ENCODE results near the gene HSPG2.
A peak's percentile ranks its signal among the peaks of the same experiment; 100 is the strongest.

HSPG2 gene

GRCh38 chr1:21916447-21917238 is 20.5 kb downstream of the HSPG2 start:
- TF ChIP-seq, protein P1, sequence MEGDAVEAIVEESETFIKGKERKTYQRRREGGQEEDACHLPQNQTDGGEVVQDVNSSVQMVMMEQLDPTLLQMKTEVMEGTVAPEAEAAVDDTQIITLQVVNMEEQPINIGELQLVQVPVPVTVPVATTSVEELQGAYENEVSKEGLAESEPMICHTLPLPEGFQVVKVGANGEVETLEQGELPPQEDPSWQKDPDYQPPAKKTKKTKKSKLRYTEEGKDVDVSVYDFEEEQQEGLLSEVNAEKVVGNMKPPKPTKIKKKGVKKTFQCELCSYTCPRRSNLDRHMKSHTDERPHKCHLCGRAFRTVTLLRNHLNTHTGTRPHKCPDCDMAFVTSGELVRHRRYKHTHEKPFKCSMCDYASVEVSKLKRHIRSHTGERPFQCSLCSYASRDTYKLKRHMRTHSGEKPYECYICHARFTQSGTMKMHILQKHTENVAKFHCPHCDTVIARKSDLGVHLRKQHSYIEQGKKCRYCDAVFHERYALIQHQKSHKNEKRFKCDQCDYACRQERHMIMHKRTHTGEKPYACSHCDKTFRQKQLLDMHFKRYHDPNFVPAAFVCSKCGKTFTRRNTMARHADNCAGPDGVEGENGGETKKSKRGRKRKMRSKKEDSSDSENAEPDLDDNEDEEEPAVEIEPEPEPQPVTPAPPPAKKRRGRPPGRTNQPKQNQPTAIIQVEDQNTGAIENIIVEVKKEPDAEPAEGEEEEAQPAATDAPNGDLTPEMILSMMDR (IDR thresholded peaks at IDR 0.05), result no peak
- DNase-seq, result no peak
- H3K36me3 ChIP-seq, result peaks cover 0 to 4% (median 4%) of the 10 kb centered on the region in 3 donors
- H3K9me3 ChIP-seq, result no peaks in the 10 kb centered on the region
- H3K4me3 ChIP-seq, result no peak overlapping the region
- intact Hi-C loops (cut with DNase I; ENCODE audit: low total_unique reads), result no loop called here
- H3K27me3 ChIP-seq, result no peaks in the 10 kb centered on the region
- H3K4me1 ChIP-seq, result peaks cover 8 to 100% (median 87%) of the 10 kb centered on the region in 4 donors
- peak overlapping the region; percentile 96 to 97 for H3K27ac ChIP-seq

GRCh38 chr1:21914880-21915640 is 22.1 kb downstream of the HSPG2 start:
- intact Hi-C loops (cut with DNase I; ENCODE audit: low total_unique reads), result no loop called here
- H3K36me3 ChIP-seq, result peaks cover 0 to 4% (median 4%) of the 10 kb centered on the region in 3 donors
- TF ChIP-seq, protein P1 (IDR thresholded peaks at IDR 0.05), result no peak
- H3K27me3 ChIP-seq, result no peaks in the 10 kb centered on the region
- peak; percentile 38 to 87 for DNase-seq
- peak overlapping the region in 1 of 2 donors; percentile 3 for H3K4me3 ChIP-seq
- peaks cover 8 to 100% (median 87%) of the 10 kb centered on the region in 4 donors for H3K4me1 ChIP-seq
- peak overlapping the region; percentile 96 to 97 for H3K27ac ChIP-seq
- no peaks in the 10 kb centered on the region for H3K9me3 ChIP-seq

GRCh38 chr1:21914450-21914849 is 22.7 kb downstream of the HSPG2 start:
- Histone ChIP-seq H3K27me3 (no peaks in the 10 kb centered on the region), H3K36me3 (peaks cover 0 to 4% (median 4%) of the 10 kb centered on the region in 3 donors), H3K9me3 (no peaks in the 10 kb centered on the region), H3K4me1 (peaks cover 8 to 100% (median 87%) of the 10 kb centered on the region in 4 donors), H3K4me3 (no peak overlapping the region), H3K27ac (peak overlapping the region; percentile 96 to 97)
- DNase-seq, result no peak
- TF ChIP-seq, protein P1 (IDR thresholded peaks at IDR 0.05), result no peak
- intact Hi-C loops (cut with DNase I; ENCODE audit: low total_unique reads), result no loop called here

DNA sequence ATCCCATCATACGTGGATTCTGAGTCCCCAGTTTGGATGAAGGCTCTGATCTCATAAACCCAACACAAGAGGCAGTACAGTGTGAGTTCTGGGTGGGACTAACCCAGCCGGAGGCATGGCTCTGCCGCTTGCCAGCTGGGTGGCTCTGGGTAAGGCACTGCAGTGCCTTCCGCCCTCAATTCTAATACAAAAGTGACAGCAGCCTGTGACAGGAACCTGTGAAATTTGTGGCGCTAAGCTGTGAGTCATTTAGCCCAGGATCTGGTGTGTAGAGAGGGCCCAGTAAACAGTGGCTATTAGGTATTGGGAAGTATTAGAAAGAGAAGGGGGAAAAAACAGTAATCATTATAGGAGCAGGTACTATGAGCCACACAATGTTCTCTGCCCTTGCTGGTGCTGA is 23.3 kb downstream of the HSPG2 start:
- intact Hi-C loops (cut with DNase I; ENCODE audit: low total_unique reads), result no loop called here
- H3K27ac ChIP-seq, result peak overlapping the region; percentile 96 to 97
- no peaks in the 10 kb centered on the region for H3K9me3 ChIP-seq
- H3K4me3 ChIP-seq, result no peak overlapping the region
- H3K36me3 ChIP-seq, result peaks cover 0 to 4% (median 1%) of the 10 kb centered on the region in 3 donors
- H3K27me3 ChIP-seq, result no peaks in the 10 kb centered on the region
- peaks cover 8 to 100% (median 87%) of the 10 kb centered on the region in 4 donors for H3K4me1 ChIP-seq
- TF ChIP-seq, protein P1 (IDR thresholded peaks at IDR 0.05), result no peak
- DNase-seq, result no peak

DNA sequence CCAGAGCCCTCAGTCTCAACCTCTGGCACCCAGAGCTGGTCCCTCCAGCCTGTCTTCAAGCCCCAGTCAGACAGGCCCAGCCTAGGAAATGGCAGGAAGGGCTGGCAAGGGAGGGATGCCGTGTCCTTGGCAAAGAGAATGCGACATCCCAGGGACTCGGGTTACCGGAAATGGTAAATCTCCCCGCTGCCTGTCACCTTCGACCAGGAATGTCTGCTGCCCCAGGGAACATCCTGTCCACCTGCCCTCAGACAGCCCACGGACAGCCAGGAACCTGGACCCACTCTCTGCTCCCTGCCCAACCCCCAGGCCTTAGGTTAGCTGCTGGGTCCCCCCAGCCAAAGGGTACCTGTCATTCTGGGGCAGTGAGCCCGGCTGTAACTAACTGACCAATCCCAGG is 23.9 kb downstream of the HSPG2 start:
- no peak overlapping the region for H3K4me3 ChIP-seq
- no peaks in the 10 kb centered on the region for H3K9me3 ChIP-seq
- intact Hi-C loops (cut with DNase I; ENCODE audit: low total_unique reads), result no loop called here
- no peak for DNase-seq
- H3K27ac ChIP-seq, result peak overlapping the region; percentile 96 to 97
- peaks cover 8 to 100% (median 89%) of the 10 kb centered on the region in 4 donors for H3K4me1 ChIP-seq
- H3K27me3 ChIP-seq, result no peaks in the 10 kb centered on the region
- peaks cover 0 to 4% (median 0%) of the 10 kb centered on the region in 3 donors for H3K36me3 ChIP-seq
- TF ChIP-seq, protein P1 (IDR thresholded peaks at IDR 0.05), result no peak

Data from tibial artery (tissue), 4 donors.